Measurements from ENCODE around the gene L3MBTL1.
"Not testable (repeated sequence)": the region's sequence is repeated elsewhere in the genome, so short reads cannot be mapped to it uniquely, and the experiment has no call there.

The L3MBTL1 gene

DNA sequence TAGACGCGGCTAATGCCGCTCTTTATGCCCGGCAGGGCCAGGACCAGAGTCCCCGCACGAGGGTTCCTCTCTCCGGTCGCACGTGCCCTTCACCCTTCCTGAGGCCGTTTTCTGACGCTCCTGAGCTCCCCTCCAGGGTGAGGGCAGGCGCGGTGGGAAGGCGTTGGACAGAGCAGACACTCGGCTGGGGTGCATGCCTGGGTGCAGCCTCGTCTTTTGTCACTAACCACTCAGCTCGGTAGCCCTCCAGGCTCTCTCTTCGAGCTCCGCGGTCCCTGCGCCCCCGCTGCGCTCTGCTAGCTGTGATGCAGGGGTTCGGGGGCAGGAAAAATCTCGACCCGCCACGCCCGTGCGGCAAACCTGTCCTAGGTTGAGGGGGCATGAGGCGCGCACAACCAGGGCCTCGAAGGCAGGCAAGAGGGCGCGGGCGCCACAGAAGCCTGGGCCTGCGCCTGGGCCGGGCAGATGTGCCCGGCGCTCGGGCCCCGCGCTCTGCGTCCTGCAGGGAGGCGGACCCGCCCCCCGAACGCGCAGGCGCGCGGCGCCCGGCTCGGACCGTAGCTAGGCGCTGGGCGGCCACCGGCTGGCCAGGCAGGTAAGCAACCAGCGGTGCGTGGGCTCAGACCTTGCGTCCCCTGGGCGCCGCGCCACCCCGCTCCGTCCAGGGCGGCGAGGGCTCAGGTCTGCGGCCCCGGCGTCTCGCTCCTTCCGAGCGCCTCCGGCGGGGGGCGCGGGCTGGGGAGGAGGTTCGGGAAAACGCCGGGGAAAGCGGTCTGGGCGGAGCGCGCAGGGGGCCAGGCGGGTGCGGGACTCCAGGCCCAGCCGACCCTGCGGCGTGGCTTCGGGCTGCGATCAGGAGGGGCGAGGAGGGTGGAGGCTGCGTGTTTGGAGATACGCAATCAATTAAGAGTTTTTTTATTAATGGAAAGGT, at the start of gene L3MBTL1:
TSS of gene L3MBTL1 (plus strand) at position 548 of the 931 bp plus-strand sequence. CDS start 5,807 bp downstream, outside the sequence.
- no peak for DNase-seq (ENCODE audit: low read depth)

DNA sequence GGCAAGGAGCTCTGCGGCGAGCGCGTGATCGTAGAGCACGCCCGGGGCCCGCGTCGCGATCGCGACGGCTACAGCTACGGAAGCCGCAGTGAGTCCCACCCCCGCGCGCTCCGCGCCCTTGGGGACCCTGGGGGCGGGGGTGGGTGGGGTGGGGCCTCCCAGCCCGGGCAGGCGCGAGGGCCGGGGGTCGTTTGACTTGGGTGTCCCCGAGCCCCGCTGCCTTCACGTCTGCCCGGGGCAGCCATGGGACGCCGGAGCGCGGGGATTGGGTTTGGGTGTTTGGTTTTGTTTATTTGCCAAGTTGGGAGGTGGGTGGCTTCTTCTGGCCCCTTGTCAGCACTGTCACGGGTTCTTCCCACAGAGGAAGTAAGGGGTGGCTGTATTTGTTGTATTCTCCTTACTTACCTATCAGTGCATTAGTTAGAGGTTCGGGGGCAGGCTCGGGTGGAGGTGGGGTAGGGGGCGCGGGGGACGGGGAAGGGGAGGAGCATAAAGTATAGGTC, 49.0 kb upstream of the L3MBTL1 start:
- DNase-seq (ENCODE audit: low read depth): no peak

DNA sequence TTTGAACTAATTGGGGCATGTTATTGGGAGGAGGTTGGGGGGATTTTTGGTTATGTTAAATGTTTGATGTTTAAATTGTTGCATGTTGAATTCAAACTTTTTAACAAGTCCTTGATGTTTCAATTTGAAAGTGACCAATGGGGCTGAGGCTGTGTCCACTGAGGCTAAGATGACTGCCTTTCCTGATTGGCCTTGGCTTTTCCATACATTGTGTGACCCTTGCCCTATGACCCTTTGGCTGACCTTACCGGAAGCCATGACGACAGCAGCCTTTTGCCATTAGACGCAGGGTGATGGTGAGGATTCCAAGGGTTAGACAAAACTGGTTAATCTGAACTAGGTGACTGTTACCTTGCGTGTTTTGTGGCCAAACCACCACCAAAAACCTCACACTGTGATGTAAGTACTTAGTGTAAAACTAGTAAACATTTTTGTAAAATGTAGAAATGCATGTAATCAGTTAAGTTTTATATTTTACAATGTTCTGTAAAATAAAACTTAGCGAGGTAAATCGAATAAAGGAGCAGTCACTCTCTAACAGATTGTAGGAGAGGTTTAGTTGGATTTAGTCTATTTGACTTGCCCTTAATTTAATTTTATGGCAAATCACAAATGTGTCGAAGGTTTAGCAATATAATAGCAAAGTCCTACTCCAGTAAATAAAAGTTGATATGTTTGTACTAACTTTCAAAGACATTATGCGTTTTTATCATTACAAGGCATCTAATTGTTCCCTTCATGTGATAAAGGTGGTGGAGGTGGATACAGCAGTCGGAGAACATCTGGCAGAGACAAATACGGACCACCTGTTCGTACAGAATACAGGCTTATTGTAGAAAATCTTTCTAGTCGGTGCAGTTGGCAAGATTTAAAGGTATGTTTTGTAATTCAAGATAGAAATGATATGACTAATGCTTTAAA, 48.2 kb upstream of the L3MBTL1 start:
- no peak for DNase-seq (ENCODE audit: low read depth)

- no peak for DNase-seq (ENCODE audit: low read depth)
These were observed 47.2 kb upstream of the L3MBTL1 start for GRCh38 chr20:43460172-43460829.

GRCh38 chr20:43460830-43461200, 46.7 kb upstream of the L3MBTL1 start:
- DNase-seq (ENCODE audit: low read depth): no peak

DNA sequence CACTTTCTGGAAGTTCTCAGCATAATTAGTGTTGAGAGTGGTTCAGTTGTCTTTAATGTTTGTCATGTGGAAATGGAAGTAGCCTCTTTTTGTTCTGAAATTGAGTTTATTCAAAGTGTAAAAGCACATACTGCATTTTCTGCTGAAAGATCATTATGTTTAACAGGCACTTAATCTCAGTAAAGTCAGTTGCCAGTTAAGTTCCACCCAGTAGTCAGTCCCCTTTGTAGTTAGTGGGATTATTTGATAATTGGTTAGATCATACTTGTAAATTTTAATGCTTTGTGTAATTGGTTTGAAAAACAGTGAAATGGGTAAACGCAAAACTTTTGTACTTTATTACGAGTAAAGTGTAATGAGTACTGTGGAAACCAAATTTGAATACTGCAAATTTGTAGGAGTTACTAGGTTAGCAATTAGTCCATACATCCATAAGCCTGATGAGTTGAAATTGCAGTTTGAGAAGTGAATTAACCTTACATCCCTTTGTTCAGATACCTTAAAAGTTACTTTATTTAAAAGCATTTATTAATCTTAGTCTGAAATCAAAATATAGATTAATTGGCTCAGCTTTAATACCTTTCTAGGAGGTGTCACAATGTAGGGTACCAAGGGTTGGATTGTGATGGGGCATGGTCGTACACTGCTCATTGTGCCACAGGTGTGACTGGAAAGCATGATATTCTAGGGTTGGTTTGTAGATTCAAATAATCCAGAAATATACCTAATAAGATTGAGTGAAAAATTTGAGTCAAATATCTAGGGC, 45.4 kb upstream of the L3MBTL1 start:
- DNase-seq (ENCODE audit: low read depth): no peak

DNA sequence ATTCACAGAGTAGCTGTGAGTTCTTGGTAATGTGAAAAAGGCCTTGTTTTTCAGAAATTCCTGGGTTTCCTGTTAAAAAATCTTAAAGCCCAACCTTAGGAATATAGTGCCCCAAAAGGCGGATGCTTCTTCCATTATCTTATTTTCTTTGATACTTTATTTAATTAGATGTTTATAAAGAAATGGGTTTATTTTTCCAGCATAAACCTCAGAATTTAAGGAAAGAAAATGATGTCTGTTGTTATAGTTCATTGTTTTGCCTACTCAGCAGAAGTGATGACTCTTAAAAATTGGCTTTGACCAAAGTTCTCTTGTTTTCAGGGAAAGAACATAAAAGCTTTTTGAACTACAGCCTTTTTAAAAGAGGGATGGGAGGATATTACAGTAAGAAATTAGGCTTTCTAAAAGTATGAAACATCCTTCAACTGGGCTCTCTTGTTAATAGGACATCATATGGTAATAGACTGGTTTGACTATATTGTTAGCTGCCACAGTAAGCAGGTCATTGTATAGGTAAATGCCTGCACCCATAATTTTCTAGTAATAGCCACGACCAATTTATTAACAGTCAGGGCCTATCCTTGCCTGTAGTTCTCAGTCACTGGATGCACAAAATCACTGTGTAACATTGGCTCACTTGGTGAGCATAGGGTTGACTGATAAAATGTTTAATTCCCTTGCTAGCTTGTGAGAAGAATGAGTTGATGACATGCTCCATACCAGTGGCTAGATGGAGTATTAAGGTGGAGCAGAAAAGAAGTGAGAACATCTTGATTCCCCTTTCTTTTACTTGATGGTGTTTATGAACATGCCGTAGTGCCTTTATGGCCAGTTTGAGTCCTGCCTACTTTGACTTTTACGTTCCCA, 44.6 kb upstream of the L3MBTL1 start:
- no peak for DNase-seq (ENCODE audit: low read depth)

DNA sequence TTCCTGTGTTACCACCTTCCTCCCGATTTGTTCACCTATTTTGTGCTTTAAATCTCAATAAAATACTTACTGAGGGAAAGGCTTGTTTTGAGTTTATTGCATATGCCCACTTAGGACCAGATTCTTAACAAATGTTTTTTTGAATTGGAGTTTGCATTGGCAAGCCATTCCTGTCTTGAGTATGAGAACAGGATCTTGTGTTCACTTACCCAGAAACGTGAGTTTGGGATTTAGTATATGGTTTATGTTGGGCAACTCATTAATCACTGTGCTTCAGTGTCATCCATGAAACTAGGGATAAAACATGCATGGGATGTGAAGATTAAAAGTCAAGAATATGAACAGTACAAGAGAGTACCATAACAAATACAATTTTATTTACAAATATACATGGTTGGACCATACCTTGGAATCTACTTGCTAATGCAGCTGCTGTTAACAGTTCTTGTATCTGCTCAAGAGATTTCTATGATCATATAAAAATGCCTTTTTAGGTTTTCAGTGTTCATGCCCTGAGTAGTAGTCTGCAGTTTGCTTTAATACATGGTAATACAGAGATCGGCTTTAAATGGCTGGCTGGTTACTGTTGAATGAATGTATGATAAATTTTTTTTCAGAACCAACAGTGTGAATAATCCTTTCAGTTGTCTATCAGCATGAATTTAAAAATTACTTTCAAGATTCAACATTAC, 43.8 kb upstream of the L3MBTL1 start:
- DNase-seq (ENCODE audit: low read depth): no peak

- DNase-seq (ENCODE audit: low read depth): no peak
These were observed 43.2 kb upstream of the L3MBTL1 start for GRCh38 chr20:43464219-43464790.

- DNase-seq (ENCODE audit: low read depth): no peak
These were observed 41.9 kb upstream of the L3MBTL1 start for GRCh38 chr20:43465625-43465943.

DNA sequence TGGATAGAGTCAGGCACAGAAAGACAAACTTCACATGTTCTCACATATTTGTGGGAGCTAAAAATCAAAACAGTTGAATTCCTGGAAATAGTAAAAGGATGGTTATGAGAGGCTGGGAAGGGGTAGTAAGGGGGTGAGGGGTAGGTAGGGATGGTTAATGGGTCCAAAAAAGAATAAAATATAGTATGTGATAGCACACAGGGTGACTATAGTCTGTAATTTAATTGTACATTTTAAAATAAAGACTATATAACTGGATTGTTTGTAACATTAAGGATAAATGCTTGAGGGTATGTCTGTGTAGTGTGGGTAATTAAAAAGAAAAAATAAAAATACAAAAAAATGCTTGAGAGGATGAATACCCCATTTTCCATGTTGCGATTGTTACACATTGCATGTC, 39.9 kb upstream of the L3MBTL1 start:
- DNase-seq (ENCODE audit: low read depth): no peak

GRCh38 chr20:43472671-43473380, 34.7 kb upstream of the L3MBTL1 start:
- no peak for DNase-seq (ENCODE audit: low read depth)

DNA sequence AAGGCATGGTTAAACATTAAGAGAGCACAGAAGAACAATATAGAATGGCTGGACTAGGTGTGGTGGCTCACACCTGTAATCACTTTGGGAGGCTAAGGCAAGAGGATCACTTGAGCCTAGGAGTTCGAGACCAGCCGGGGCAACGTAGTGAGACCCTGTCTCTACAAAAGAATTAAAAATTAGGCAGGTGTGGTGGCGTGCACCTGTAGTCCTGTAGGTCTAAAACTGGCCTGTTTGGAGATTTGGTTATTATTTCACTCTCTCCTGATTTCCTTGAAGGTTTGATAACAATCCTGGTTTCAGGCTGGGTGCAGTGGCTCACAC, 34.2 kb upstream of the L3MBTL1 start:
- DNase-seq (ENCODE audit: low read depth): no peak

GRCh38 chr20:43477193-43477592, 30.3 kb upstream of the L3MBTL1 start:
- no peak for DNase-seq (ENCODE audit: low read depth)

DNA sequence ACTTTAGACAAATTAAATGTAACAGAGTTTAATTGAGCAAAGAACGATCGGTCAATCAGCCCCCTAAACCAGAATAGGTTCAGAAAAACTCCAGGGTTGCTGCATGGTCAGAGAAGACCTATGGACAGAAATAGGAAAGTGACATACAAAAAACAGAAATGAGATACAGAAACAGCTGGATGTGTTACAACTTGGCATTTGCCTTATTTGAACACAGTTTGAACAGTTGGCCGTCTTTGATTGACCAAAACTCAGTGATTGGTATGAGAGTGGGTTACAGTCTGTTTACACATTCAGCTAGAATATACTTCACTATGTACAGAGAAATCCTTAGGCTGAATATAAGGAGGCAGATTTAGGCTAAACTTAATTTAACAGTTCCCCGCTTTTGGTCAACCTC, 29.9 kb upstream of the L3MBTL1 start:
- no peak for DNase-seq (ENCODE audit: low read depth)

DNA sequence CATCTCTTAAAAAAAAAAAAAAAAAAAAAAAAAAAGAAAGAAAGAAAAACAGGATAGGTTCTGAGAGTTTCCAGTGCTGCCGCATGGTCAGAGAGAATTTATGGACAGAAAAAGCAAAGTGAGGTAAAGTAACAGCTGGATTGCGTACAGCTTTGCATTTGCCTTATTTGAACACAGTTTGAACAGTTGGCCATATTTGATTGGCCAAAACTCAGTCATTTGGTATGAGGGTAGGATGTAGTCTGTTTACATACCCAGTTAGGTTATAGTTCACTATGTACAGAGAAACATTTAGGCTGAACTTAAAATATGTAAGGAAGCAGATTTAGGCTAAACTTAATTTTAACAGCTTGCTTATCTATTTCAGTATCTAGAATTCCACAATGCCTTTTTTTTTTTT, 17.5 kb upstream of the L3MBTL1 start:
- DNase-seq (ENCODE audit: low read depth): no peak

DNA sequence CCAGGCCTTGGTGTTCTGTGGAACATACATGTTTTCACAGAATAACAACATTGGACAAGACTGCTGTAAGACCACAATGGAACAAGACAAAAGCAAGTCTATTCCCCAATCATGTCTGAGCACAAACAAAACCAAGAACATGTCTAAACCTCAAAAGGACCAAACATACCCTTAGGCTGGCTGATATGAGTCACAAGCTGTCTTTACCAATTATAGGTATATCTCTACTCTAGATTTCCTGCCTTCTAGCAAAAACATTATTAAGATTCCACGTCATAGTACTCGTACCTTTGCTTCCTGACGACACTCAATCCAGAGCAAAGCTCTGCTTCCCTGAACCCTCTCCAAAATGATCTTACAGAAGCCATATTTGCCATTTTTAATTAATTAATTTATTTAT, 15.4 kb upstream of the L3MBTL1 start:
- DNase-seq (ENCODE audit: low read depth): no peak

DNA sequence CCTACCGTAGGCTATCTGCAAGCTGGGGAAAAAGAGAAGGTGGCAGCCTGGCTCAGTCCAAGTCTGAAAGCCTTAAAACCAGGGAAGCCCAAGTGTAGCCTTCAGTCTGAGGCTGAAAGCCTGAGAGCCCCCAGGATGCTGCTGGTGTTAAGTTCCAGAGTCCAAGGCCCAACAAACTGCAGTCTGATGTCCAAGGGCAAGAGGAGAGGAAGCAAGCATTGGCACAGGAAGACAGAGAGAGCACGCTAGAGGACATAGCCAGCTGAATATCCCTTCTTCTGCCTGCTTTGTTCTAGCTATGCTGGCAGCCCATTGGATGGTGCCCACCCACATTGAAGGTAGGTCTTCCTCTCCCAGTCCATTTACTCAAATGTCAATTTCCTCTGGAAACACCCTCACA, 12.1 kb upstream of the L3MBTL1 start:
- DNase-seq (ENCODE audit: low read depth): no peak

GRCh38 chr20:43502021-43502420, 5.5 kb upstream of the L3MBTL1 start:
- DNase-seq (ENCODE audit: low read depth): not testable (repeated sequence)
